Measurements from ENCODE around the gene MPHOSPH8. TPM values are rescaled to one million over a fixed set of nuclear protein-coding genes. Genes with fewer than 3 reads are reported as not detected.

The MPHOSPH8 gene
- total RNA-seq, 1 donor from 2014 or later: 43.6 TPM

DNA sequence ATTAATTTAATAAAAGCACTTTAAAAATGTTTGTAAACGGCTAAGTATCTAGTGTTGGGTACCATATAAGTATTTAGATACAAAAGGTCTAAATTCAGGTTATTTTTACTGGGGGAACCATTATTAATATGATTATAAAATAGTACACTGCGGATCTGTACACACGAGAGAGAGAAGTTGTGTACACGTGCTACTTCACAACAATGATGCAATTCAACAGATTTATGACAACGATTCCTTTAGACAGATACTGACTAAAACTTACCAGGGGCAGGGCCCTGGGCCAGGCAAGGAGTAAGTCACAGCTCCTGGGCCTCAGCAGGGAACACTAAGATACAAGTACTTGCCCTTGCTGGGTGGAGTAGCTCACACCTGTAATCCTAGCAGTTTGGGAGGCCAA lies 43.0 kb upstream of the MPHOSPH8 start:
- CTCF ChIA-PET: no interaction called here

GRCh38 chr13:19591864-19592263 lies 41.6 kb upstream of the MPHOSPH8 start:
- Mint-ChIP-seq H3K9me3 (peaks cover 2% of the 10 kb centered on the region), H3K36me3 (ENCODE audit: low read depth) (peaks cover 5% of the 10 kb centered on the region), H3K4me1 (peaks cover 17% of the 10 kb centered on the region), H3K27me3 (peaks cover 20% of the 10 kb centered on the region), H3K4me3 (no peak overlapping the region), H3K27ac (no peak overlapping the region)
- DNase-seq (no peak), ATAC-seq (ENCODE audit: low read depth) (no peak)
- CTCF ChIA-PET: no interaction called here
- no peak for TF ChIP-seq CTCF (IDR thresholded peaks at IDR 0.05)
- intact Hi-C loops (cut with micrococcal nuclease): no loop called here
- POLR2A ChIA-PET: no interaction called here

More for the DNA sequence above, 43.0 kb upstream of the MPHOSPH8 start:
- peaks cover 20% of the 10 kb centered on the region for H3K4me1 Mint-ChIP-seq
- intact Hi-C loops (cut with micrococcal nuclease): no loop called here
- no peak overlapping the region for H3K27ac Mint-ChIP-seq
- POLR2A ChIA-PET: no interaction called here
- H3K36me3 Mint-ChIP-seq (ENCODE audit: low read depth): peaks cover 11% of the 10 kb centered on the region
- peaks cover 4% of the 10 kb centered on the region for H3K9me3 Mint-ChIP-seq
- no peak for DNase-seq
- TF ChIP-seq CTCF (IDR thresholded peaks at IDR 0.05): no peak
- H3K27me3 Mint-ChIP-seq: peaks cover 13% of the 10 kb centered on the region
- H3K4me3 Mint-ChIP-seq: no peak overlapping the region
- no peak for ATAC-seq (ENCODE audit: low read depth)

DNA sequence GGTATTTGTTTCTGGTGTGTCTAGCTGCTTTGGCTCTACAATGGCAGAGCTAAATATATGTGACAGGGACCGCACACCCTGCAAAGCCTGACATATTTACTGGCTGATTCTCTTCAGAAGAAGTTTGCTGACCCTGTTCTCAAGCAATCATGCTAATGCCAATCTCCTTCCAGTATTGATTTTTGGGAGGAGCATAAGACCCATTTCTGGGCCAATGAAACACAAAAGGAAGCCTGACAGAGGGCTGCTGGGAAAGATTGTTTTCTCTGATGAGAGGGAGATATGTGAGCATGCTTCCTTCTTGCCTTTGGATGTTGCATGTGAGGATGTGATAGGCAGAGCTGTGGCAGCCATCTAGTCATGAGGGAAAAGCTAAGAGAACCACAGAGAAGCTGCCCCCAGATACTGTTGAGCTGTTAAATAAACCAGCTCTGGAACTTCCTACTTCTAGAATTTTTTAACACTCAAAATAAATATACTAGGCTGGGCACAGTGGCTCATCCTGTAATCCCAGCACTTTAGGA lies 40.7 kb upstream of the MPHOSPH8 start:
- H3K4me1 Mint-ChIP-seq: peaks cover 9% of the 10 kb centered on the region
- H3K27ac Mint-ChIP-seq: no peak overlapping the region
- H3K27me3 Mint-ChIP-seq: peaks cover 24% of the 10 kb centered on the region
- DNase-seq (no peak), ATAC-seq (ENCODE audit: low read depth) (no peak)
- H3K36me3 Mint-ChIP-seq (ENCODE audit: low read depth): no peaks in the 10 kb centered on the region
- POLR2A ChIA-PET: no interaction called here
- intact Hi-C loops (cut with micrococcal nuclease): no loop called here
- no peaks in the 10 kb centered on the region for H3K9me3 Mint-ChIP-seq
- TF ChIP-seq CTCF (IDR thresholded peaks at IDR 0.05): no peak
- H3K4me3 Mint-ChIP-seq: no peak overlapping the region
- CTCF ChIA-PET: no interaction called here

- TF ChIP-seq CTCF (IDR thresholded peaks at IDR 0.05): no peak
- CTCF ChIA-PET: no interaction called here
- intact Hi-C loops (cut with micrococcal nuclease): no loop called here
- no peaks in the 10 kb centered on the region for H3K36me3 Mint-ChIP-seq (ENCODE audit: low read depth)
- POLR2A ChIA-PET: no interaction called here
- no peak for ATAC-seq (ENCODE audit: low read depth)
- H3K9me3 Mint-ChIP-seq: no peaks in the 10 kb centered on the region
- H3K27me3 Mint-ChIP-seq: peaks cover 43% of the 10 kb centered on the region
- peaks cover 5% of the 10 kb centered on the region for H3K4me1 Mint-ChIP-seq
- H3K27ac Mint-ChIP-seq: no peak overlapping the region
- no peak overlapping the region for H3K4me3 Mint-ChIP-seq
- DNase-seq: no peak
Measured at GRCh38 chr13:19596086-19596485, 37.4 kb upstream of the MPHOSPH8 start.

- no peak overlapping the region for H3K27ac Mint-ChIP-seq
- H3K4me1 Mint-ChIP-seq: peaks cover 1% of the 10 kb centered on the region
- intact Hi-C loops (cut with micrococcal nuclease): no loop called here
- TF ChIP-seq CTCF (IDR thresholded peaks at IDR 0.05): no peak
- no peak for DNase-seq
- no peaks in the 10 kb centered on the region for H3K9me3 Mint-ChIP-seq
- H3K27me3 Mint-ChIP-seq: peaks cover 41% of the 10 kb centered on the region
- H3K36me3 Mint-ChIP-seq (ENCODE audit: low read depth): no peaks in the 10 kb centered on the region
- ChIA-PET CTCF (no interaction called here), POLR2A (no interaction called here)
- no peak for ATAC-seq (ENCODE audit: low read depth)
- no peak overlapping the region for H3K4me3 Mint-ChIP-seq
Measured at GRCh38 chr13:19596960-19597361, 36.5 kb upstream of the MPHOSPH8 start.
